ENCODE results near the gene ANKRD6. TPM values are rescaled to one million over a fixed set of nuclear protein-coding genes. Genes with fewer than 3 reads are reported as not detected.
A peak's percentile ranks its signal among the peaks of the same experiment; 100 is the strongest.

The ANKRD6 gene
- total RNA-seq, 1 experiment from 2014 or later: 5.6 TPM

DNA sequence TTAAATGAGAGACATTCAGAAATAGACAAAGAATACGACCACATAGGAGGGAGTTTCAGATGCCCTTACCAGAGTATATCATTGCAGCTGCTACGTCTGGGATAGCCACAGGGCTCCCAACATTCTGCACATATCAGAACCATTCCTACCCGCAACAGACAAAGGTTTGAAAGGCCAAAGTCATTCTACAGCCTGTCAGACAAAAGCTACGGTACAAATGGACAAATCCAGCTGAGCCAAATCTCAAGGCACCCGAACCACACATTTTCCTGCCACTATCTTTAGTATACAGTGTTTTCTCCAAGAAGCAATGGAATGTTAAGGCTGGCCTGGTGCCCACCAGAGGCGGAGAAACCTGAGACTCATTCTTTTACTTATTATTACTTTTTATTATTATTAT lies 236.1 kb downstream of the ANKRD6 start:
- no peak overlapping the region for H3K56ac ChIP-seq (ENCODE audit: insufficient read length, low read depth, low read length)
- no peak overlapping the region for H3K4me2 ChIP-seq (ENCODE audit: insufficient read depth, insufficient read length, low read length)
- peaks cover 60 to 79% (median 65%) of the 10 kb centered on the region in 3 experiments for H3K36me3 Mint-ChIP-seq (ENCODE audit: insufficient read depth in 1 of 3, low read depth in 3 of 3)
- no peak overlapping the region for H2BK120ac ChIP-seq (ENCODE audit: low read depth, low read length, poor library complexity, severe bottlenecking)
- H3K4ac ChIP-seq (ENCODE audit: low read depth, low read length): no peak overlapping the region
- H3K14ac ChIP-seq (ENCODE audit: insufficient read depth, low read length): no peak overlapping the region
- no peak for DNase-seq
- WGBS (ENCODE audit: extremely low coverage, insufficient read length, low lambda C conversion rate): no CpG with 5 or more reads among the region's 6 CpGs
- H3K9me3 ChIP-seq (ENCODE audit: control insufficient read depth, low read depth, low read length): no peaks in the 10 kb centered on the region
- TF ChIP-seq CTCF (conservative IDR thresholded peaks at IDR 0.05): no peak
- H4K20me1 ChIP-seq (ENCODE audit: control insufficient read depth, insufficient read depth, insufficient read length): no peaks in the 10 kb centered on the region
- H3K79me2 ChIP-seq (ENCODE audit: insufficient read depth, low read length): no peaks in the 10 kb centered on the region
- H2BK20ac ChIP-seq (ENCODE audit: low read depth, low read length, poor library complexity, severe bottlenecking): no peak overlapping the region
- no peak overlapping the region for H3K9ac ChIP-seq (ENCODE audit: extremely low read depth, insufficient read length, low read length)
- no peak overlapping the region for H3K18ac ChIP-seq (ENCODE audit: insufficient read length, low read depth, low read length)
- H3K27me3 ChIP-seq (ENCODE audit: insufficient read depth, low read length): no peaks in the 10 kb centered on the region
- peak overlapping the region; percentile 98 for H3K27ac ChIP-seq (ENCODE audit: insufficient read length, low read depth, low read length)
- H3K4me3 Mint-ChIP-seq: no peak overlapping the region; a peak in 1 of 5 replicates
- peaks cover 25 to 32% of the 10 kb centered on the region in 2 experiments for H3K4me1 Mint-ChIP-seq
- H3K23ac ChIP-seq (ENCODE audit: insufficient read length, low read depth, low read length): no peak overlapping the region
- H3T11ph ChIP-seq (ENCODE audit: low read length): no peak overlapping the region
- H3K9me3 Mint-ChIP-seq: no peaks in the 10 kb centered on the region
- H3K79me1 ChIP-seq (ENCODE audit: insufficient read depth, low read depth, low read length, poor library complexity, severe bottlenecking): no peaks in the 10 kb centered on the region
- no peak overlapping the region for H4K8ac ChIP-seq (replicated peaks; ENCODE audit: insufficient read length, low read depth, low read length)
- no peak overlapping the region for H2BK12ac ChIP-seq (ENCODE audit: insufficient read length, low read depth, low read length)
- peak overlapping the region; percentile 88 to 98 (median 91); a peak in 6 of 7 replicates for H3K27ac Mint-ChIP-seq
- no peak overlapping the region for H2AFZ ChIP-seq (ENCODE audit: low read length)
- H3K23me2 ChIP-seq (ENCODE audit: insufficient read length, low read depth, low read length, poor library complexity, severe bottlenecking): no peaks in the 10 kb centered on the region
- peaks cover 8% of the 10 kb centered on the region for H3K4me1 ChIP-seq (ENCODE audit: insufficient read depth, low read length)
- H3K27me3 Mint-ChIP-seq (ENCODE audit: low read depth): no peaks in the 10 kb centered on the region
- no peak overlapping the region for H2BK15ac ChIP-seq (ENCODE audit: low read depth, low read length)
- H2BK5ac ChIP-seq (ENCODE audit: insufficient read length, low read length): no peak overlapping the region
- H4K91ac ChIP-seq (ENCODE audit: insufficient read length, low read depth, low read length): no peak overlapping the region
- no peak overlapping the region for H4K5ac ChIP-seq (ENCODE audit: insufficient read length, low read depth, low read length)
- H2AK5ac ChIP-seq (ENCODE audit: insufficient read length, low read length): no peak overlapping the region
